Uterus (tissue), 4 donors: Measurements from ENCODE around the gene IFT52. TPM values are rescaled to one million over a fixed set of nuclear protein-coding genes. Genes with fewer than 3 reads are reported as not detected.

Source experiments
- DNase-seq, 2 donors: peaks; one replicate each; pipeline ENCODE4 v3.0.0-alpha.2; 2019 to 2020
- H3K27ac ChIP-seq, 2 donors: fragments of 200-600 bp; sonication (generic); 1 replicate in 1 of 2; 2 replicates in 1 of 2; pipeline ENCODE4 v1.5.1; 2016 to 2018
- H3K27me3 ChIP-seq, 2 donors: fragments of 200-600 bp; sonication (generic); one replicate each; pipeline ENCODE4 v1.5.1; 2018 to 2019; ENCODE audit warnings: control low read depth in 1 of 2
- H3K36me3 ChIP-seq, 2 donors: fragments of 200-600 bp; sonication (generic); one replicate each; pipeline ENCODE4 v1.5.1; 2019; ENCODE audit warnings: control low read depth in 1 of 2
- H3K4me1 ChIP-seq, 2 donors: fragments of 200-600 bp; sonication (generic); one replicate each; pipeline ENCODE4 v1.5.1; 2018 to 2019; ENCODE audit warnings: control low read depth in 1 of 2
- H3K4me3 ChIP-seq, 2 donors: fragments of 200-600 bp; sonication (generic); 1 replicate in 1 of 2; 2 replicates in 1 of 2; pipeline ENCODE4 v1.5.1; 2018 to 2019; ENCODE audit warnings: mild to moderate bottlenecking in 1 of 2
- H3K9me3 ChIP-seq, 2 donors: fragments of 200-600 bp; sonication (generic); one replicate each; pipeline ENCODE4 v1.5.1; 2019; ENCODE audit warnings: control low read depth in 1 of 2
- CTCF ChIP-seq, 4 experiments: fragments of 200-600 bp in 2 of 4; fragments of 450-650 bp in 2 of 4; sonication (generic) in 2 of 4; IDR thresholded peaks; one replicate each; pipeline ENCODE4 v1.5.1; 2016 to 2019; ENCODE audit warnings: antibody characterized with exemption in 4 of 4, mild to moderate bottlenecking in 2 of 4, moderate library complexity in 1 of 4
- POLR2A ChIP-seq, 2 donors: fragments of 450-650 bp; IDR thresholded peaks; one replicate each; pipeline ENCODE4 v1.6.1; 2016; ENCODE audit warnings: antibody characterized with exemption in 2 of 2, mild to moderate bottlenecking in 1 of 2, moderate library complexity in 1 of 2
- intact Hi-C: fragments of 100-400 bp; cut with DNase I; formaldehyde crosslinking; loops from one replicate; pipeline ENCODE4 v1.15.1; 2023; ENCODE audit warnings: low total_unique reads
- total RNA-seq, 4 donors: library from RNA; depleted of rRNA in 3 of 4; stranded (reverse); fragments of >200 nt in 3 of 4; gene quantifications; one replicate each; pipeline versions ENCODE4 v1.1.0 to v1.2.4, GENCODE V29; 2014 to 2023
- donor health status: DM: yes; HTN: yes; CAD: no.

Gene IFT52
- total RNA-seq, 4 donors from 2014 or later: 39.1 to 64.0 (median 43.0) TPM

- TF ChIP-seq CTCF (IDR thresholded peaks at IDR 0.05): no peak
- TF ChIP-seq POLR2A (IDR thresholded peaks at IDR 0.05): no peak
- Histone ChIP-seq H3K27ac (no peak overlapping the region), H3K4me1 (peaks cover 0 to 9% of the 10 kb centered on the region in 2 donors), H3K36me3 (no peaks in the 10 kb centered on the region), H3K9me3 (no peaks in the 10 kb centered on the region), H3K4me3 (no peak overlapping the region), H3K27me3 (peaks cover 0 to 27% of the 10 kb centered on the region in 2 donors)
- DNase-seq: no peak
- intact Hi-C loops: no loop called here
Observed at GRCh38 chr20:43667341-43668132, 76.8 kb downstream of the IFT52 start.

GRCh38 chr20:43669332-43669731 is 78.6 kb downstream of the IFT52 start:
- H3K36me3 ChIP-seq: no peaks in the 10 kb centered on the region
- no peak for TF ChIP-seq CTCF (IDR thresholded peaks at IDR 0.05)
- no peak for TF ChIP-seq POLR2A (IDR thresholded peaks at IDR 0.05)
- H3K4me1 ChIP-seq: peaks cover 0 to 9% of the 10 kb centered on the region in 2 donors
- no peak overlapping the region for H3K4me3 ChIP-seq
- peaks cover 0 to 27% of the 10 kb centered on the region in 2 donors for H3K27me3 ChIP-seq
- intact Hi-C loops: no loop called here
- H3K9me3 ChIP-seq: no peaks in the 10 kb centered on the region
- H3K27ac ChIP-seq: no peak overlapping the region
- no peak for DNase-seq

- H3K9me3 ChIP-seq: no peaks in the 10 kb centered on the region
- TF ChIP-seq POLR2A (IDR thresholded peaks at IDR 0.05) (no peak), CTCF (IDR thresholded peaks at IDR 0.05) (no peak)
- H3K4me1 ChIP-seq: peaks cover 0 to 9% of the 10 kb centered on the region in 2 donors
- no peaks in the 10 kb centered on the region for H3K36me3 ChIP-seq
- H3K4me3 ChIP-seq: no peak overlapping the region
- intact Hi-C loops: no loop called here
- no peak for DNase-seq
- H3K27ac ChIP-seq: no peak overlapping the region
- H3K27me3 ChIP-seq: peaks cover 0 to 27% of the 10 kb centered on the region in 2 donors
Observed at GRCh38 chr20:43670423-43670822, 79.7 kb downstream of the IFT52 start.

- Histone ChIP-seq H3K36me3 (no peaks in the 10 kb centered on the region), H3K9me3 (no peaks in the 10 kb centered on the region), H3K27me3 (no peaks in the 10 kb centered on the region), H3K27ac (no peak overlapping the region), H3K4me1 (no peaks in the 10 kb centered on the region), H3K4me3 (no peak overlapping the region)
- TF ChIP-seq CTCF (IDR thresholded peaks at IDR 0.05) (no peak), POLR2A (IDR thresholded peaks at IDR 0.05) (no peak)
- DNase-seq: no peak
- intact Hi-C loops: no loop called here
Observed at GRCh38 chr20:43676368-43676767, 85.6 kb downstream of the IFT52 start.

GRCh38 chr20:43680981-43681380 is 90.2 kb downstream of the IFT52 start:
- H3K27me3 ChIP-seq: no peaks in the 10 kb centered on the region
- intact Hi-C loops: no loop called here
- no peaks in the 10 kb centered on the region for H3K4me1 ChIP-seq
- H3K36me3 ChIP-seq: no peaks in the 10 kb centered on the region
- H3K4me3 ChIP-seq: no peak overlapping the region
- no peak for DNase-seq
- TF ChIP-seq CTCF (IDR thresholded peaks at IDR 0.05): no peak
- no peak for TF ChIP-seq POLR2A (IDR thresholded peaks at IDR 0.05)
- no peak overlapping the region for H3K27ac ChIP-seq
- no peaks in the 10 kb centered on the region for H3K9me3 ChIP-seq
